RWPE1 (cell line): Measurements from ENCODE around the gene UQCRH.

Experiments
- CTCF ChIA-PET: fragments of 350-600 bp; sonication (Branson Sonifier 250); formaldehyde crosslinking; extraction: SDS; loops from one replicate; lab custom pipeline; 2021; lab: Yijun Ruan, JAX
- POLR2A ChIA-PET: fragments of 400-600 bp; formaldehyde crosslinking; extraction: SDS; loops from one replicate; lab custom pipeline; 2020; ENCODE audit warnings: antibody characterized with exemption; ENCODE audit not compliant: low non-redundant PET; lab: Yijun Ruan, JAX
- DNase-seq: peaks from one replicate; pipeline ENCODE4 v3.0.0; 2012; ENCODE audit warnings: low spot score
- H3K27ac ChIP-seq: fragments of 450-650 bp; 2 replicates; pipeline ENCODE4 v1.5.1; 2017
- TF ChIP-seq, protein P1 (sequence below): fragments of 450-650 bp; conservative IDR thresholded peaks from 2 replicates; pipeline ENCODE4 v1.5.1; 2017; ENCODE audit warnings: low read depth, mild to moderate bottlenecking

UQCRH gene

DNA sequence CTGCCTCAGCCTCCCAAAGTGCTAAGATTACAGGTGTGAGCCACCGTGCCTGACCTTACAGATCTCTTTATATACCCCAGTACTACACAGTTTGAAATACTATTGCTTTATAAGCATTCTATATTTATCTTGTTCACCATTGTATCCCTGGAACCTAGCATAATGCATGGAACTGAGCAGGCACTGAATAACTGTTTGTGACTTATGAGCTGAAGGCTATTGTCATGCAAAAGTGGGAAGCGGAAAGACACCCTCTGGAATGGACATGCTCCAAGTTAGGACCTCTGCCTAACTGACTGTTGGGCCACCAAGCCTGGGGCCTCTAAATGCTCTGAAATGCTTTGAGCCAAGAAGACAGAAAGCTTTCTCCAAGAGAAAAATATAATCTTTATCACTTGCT, 8.2 kb upstream of the UQCRH start:
- POLR2A ChIA-PET, result no interaction called here

DNA sequence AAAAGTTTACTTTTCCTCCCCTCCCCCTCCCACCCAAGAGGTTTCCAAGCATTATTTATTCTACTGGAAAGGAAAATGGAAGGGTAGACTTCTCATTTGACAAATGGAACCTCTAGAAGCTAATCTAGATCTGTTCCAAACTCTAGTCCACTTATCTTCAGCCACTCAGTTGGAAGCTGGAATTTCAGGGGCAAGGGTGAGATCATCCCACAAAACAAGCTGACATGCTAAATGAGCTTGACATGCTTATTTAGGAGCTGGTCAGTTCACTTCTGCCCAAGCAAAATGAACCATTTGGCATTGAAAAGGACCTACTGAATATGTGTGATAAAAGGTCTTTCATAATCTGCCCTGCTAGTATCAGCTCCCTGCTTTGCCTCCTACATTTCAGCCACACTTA, 5.1 kb upstream of the UQCRH start:
- TF ChIP-seq, protein P1, sequence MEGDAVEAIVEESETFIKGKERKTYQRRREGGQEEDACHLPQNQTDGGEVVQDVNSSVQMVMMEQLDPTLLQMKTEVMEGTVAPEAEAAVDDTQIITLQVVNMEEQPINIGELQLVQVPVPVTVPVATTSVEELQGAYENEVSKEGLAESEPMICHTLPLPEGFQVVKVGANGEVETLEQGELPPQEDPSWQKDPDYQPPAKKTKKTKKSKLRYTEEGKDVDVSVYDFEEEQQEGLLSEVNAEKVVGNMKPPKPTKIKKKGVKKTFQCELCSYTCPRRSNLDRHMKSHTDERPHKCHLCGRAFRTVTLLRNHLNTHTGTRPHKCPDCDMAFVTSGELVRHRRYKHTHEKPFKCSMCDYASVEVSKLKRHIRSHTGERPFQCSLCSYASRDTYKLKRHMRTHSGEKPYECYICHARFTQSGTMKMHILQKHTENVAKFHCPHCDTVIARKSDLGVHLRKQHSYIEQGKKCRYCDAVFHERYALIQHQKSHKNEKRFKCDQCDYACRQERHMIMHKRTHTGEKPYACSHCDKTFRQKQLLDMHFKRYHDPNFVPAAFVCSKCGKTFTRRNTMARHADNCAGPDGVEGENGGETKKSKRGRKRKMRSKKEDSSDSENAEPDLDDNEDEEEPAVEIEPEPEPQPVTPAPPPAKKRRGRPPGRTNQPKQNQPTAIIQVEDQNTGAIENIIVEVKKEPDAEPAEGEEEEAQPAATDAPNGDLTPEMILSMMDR, result no peak
- ChIA-PET CTCF (interaction anchor here (0.6 to 1.0 kb wide), 2 partner anchors 53 to 308 kb away, joined by 3 to 5 read pairs; no protein-coding TSS in a partner anchor), POLR2A (no interaction called here)
- no peak for DNase-seq
- H3K27ac ChIP-seq, result no peak overlapping the region

More for the DNA sequence above, 8.2 kb upstream of the UQCRH start:
- no peak overlapping the region for H3K27ac ChIP-seq
- TF ChIP-seq, protein P1, result no peak
- no peak for DNase-seq
- CTCF ChIA-PET, result interaction anchor here (0.6 kb wide), 1 partner anchor 39 kb away, joined by 4 read pairs; no protein-coding TSS in a partner anchor

DNA sequence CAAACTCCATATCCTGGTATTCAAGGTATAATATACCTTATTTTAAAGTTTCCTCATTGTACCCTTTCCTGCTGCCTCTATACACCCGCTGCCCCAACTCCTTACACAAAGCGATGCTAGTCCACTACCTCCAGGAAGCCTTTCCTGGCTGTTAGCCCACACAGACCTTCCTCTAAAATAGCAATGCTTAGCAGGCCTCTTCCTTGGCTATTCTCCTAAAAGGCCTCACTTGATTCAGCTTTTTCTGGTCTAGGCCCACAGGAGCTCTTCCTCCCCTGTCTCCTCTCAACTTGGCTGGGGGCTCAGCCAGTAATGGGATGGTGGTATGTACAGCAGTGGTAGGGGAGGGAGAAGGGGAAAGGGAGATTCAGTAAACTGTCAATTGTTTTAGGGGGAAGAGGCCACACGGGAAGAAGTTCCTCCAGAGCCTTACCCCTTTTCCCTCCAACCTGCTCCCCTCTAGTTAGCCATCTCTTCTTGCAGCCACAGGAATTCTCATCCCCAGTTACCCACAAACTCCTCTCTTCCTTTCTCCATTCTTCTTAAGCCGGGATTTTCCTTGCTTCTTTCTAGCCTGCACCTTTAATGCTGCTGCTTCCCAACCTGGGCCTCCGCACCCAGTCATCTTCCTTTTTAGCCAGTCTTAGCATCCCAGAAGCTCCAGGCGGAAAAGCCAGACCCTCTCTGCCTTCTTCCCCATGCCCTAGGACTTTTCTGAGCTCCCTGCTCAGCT, 2.7 kb upstream of the UQCRH start:
- peak overlapping the region; percentile 89 for H3K27ac ChIP-seq
- no peak for DNase-seq
- TF ChIP-seq, protein P1, result no peak
- CTCF ChIA-PET, result interaction anchor here (0.6 kb wide), 1 partner anchor 165 kb away, joined by 3 read pairs; no protein-coding TSS in a partner anchor
- POLR2A ChIA-PET, result no interaction called here

DNA sequence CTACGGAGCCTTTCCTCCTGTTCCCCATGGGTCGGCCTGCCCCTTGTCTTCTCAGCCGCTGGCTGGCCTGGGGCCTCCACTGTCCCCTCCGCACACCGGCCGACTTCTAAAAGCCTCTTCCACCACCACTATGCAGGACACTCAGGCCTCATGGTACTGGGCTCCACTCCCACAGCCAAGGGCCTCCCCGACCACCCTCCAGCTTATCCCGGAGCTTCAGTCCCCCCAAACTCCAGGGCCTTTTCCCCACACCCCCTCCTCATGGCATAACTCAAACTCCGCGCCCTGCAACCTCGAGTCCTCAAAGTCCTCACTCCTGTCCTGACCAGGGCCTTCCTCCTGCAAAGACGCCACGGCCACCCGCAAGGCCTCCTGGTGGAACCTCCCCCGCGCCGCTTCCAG, 2.1 kb upstream of the UQCRH start:
- no peak for DNase-seq
- CTCF ChIA-PET, result interaction anchor here (0.6 kb wide), 1 partner anchor 166 kb away, joined by 3 read pairs; no protein-coding TSS in a partner anchor
- peak overlapping the region; percentile 89 for H3K27ac ChIP-seq
- TF ChIP-seq, protein P1, result no peak
- POLR2A ChIA-PET, result no interaction called here

DNA sequence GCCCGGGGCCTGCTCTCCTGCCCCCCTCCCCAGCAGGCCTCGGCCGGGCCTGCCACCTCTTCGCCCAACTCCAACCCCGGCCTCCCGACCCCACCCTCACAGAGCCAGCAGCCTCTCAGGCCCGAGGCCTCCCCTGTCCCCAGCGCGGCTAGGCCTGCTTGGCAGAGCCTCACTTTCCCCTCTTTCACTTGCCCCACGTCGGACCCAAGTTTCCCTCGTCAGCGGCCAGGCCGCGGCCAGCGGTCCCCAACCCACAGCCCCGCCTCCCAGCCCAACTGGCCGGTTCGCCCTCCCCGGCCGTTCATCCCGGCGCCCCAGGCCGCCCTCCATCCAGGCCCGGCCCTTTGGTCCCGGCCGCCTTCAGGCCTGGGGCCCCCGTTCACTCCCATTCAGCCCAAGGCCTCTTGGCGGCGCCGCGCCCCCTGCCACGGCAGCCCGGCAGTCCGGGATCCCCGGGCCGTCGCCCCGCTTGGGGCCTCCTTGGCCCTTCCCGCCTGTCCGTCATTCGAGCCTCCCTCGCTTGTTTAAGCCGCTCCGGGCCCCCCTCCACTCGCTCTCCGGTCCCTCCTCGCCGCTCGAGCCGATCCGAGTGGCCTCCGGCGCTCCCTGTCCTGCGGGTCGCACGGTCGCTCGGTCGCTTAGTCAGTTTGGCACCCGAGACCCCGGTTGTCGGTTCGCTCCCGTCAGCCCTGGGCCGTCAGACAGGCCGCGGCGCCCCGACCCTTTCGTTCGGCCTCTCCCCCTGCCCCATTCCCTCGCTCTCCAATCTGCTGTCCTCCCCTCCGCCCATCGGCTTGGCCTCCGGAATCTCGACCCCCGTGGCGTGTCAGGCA, 1.5 kb upstream of the UQCRH start:
- peak overlapping the region; percentile 89 for H3K27ac ChIP-seq
- ChIA-PET POLR2A (interaction anchor here (0.6 kb wide), 1 partner anchor 20 kb away, joined by 4 read pairs; no protein-coding TSS in a partner anchor), CTCF (no interaction called here)
- peak; percentile 51 for DNase-seq
- TF ChIP-seq, protein P1, result no peak

DNA sequence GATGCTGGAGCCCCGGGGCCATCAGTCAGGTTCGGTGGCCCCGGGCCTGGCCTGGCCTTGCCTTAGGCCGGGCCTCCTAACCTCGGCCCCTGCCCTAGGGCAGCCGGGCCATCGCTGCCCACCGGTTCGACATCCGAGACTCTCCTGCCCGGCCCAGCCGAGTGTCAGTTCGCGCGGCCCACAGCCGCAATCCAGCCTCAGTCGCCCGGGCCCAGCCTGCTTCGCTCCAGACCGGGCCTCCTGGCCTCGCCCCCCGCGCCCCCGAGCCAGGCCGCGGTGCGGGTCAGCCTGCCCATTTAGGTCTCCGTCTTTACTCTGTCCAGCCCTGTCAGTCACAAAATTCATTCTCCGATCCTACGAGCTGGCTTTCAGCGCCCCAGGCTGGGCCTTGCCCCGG, 859 bp upstream of the UQCRH start:
- TF ChIP-seq, protein P1, result no peak
- POLR2A ChIA-PET, result interaction anchor here (0.6 kb wide), 1 partner anchor 21 kb away, joined by 4 read pairs; no protein-coding TSS in a partner anchor
- peak overlapping the region; percentile 89 for H3K27ac ChIP-seq
- no peak for DNase-seq
- CTCF ChIA-PET, result interaction anchor here (0.8 to 2.0 kb wide), 3 partner anchors 38 to 228 kb away, joined by 4 to 8 read pairs (median 5); partner anchors contain the start of gene NSUN4
